GM12878 (cell line): ENCODE results near the gene SGMS1. TPM values are rescaled to one million over a fixed set of nuclear protein-coding genes. Genes with fewer than 3 reads are reported as not detected.

ENCODE experiments used
- ATAC-seq: fragments of 200-7000 bp; cut with Tn5 transposase; 3 replicates; pipeline ENCODE4 v1.9.1; 2020; ENCODE audit warnings: mild to moderate bottlenecking, moderate library complexity
- BruUV-seq: library from RNA; stranded (reverse); fragments of 400-500 nt; replicated peaks from 2 replicates; lab custom pipeline; 2021; lab: Mats Ljungman, UMichigan
- CTCF ChIA-PET: fragments of 300-600 bp; sonication (Branson Sonifier 250); formaldehyde crosslinking; extraction: SDS; loops from one replicate; lab custom pipeline; 2021; ENCODE audit warnings: inconsistent platforms; lab: Yijun Ruan, JAX
- POLR2A ChIA-PET: fragments of 350-600 bp; formaldehyde crosslinking; extraction: SDS; loops from one replicate; lab custom pipeline; 2021; ENCODE audit warnings: inconsistent platforms; lab: Charles Lee
- RAD21 ChIA-PET: fragments of 300-600 bp; sonication (Branson Sonifier 250); formaldehyde crosslinking; loops from one replicate; lab custom pipeline; 2023; ENCODE audit warnings: antibody characterized with exemption; ENCODE audit not compliant: unreplicated experiment; lab: Charles Lee
- SMC1A ChIA-PET: fragments of 300-600 bp; sonication (Branson Sonifier 250); formaldehyde crosslinking; loops from one replicate; lab custom pipeline; 2023; ENCODE audit not compliant: unreplicated experiment, uncharacterized antibody; lab: Charles Lee
- DNase-seq: peaks from one replicate; pipeline ENCODE4 v3.0.0-alpha.2; 2011; ENCODE audit warnings: low read depth, low spot score
- FAIRE-seq: peaks from 3 replicates; lab custom pipeline; 2011; peaks lifted over from hg19 to GRCh38; lab: Jason Lieb, UNC
- H2AFZ ChIP-seq: 2 replicates; pipeline ENCODE4 v1.6.0; 2011; ENCODE audit warnings: low read depth, low read length, control low read depth; ENCODE audit not compliant: control insufficient read depth
- H3K27ac ChIP-seq: 2 replicates; pipeline ENCODE4 v1.5.1; 2011; ENCODE audit warnings: control low read depth; ENCODE audit not compliant: control insufficient read depth, insufficient read depth
- H3K27me3 ChIP-seq, 2 experiments: replicated peaks in 1 of 2; 2 replicates each; pipeline versions ENCODE4 v1.6.0 to v1.6.1; 2011; ENCODE audit warnings: low read length in 1 of 2; ENCODE audit not compliant: control insufficient read depth in 2 of 2, insufficient read depth in 2 of 2
- H3K36me3 ChIP-seq, 2 experiments: 2 replicates each; pipeline ENCODE4 v1.5.1; 2011; ENCODE audit warnings: low read length in 1 of 2; ENCODE audit not compliant: control insufficient read depth in 2 of 2, insufficient read depth in 2 of 2
- H3K4me1 ChIP-seq: 2 replicates; pipeline ENCODE4 v1.6.1; 2011; ENCODE audit warnings: mild to moderate bottlenecking, low read length, moderate library complexity, mixed read lengths; ENCODE audit not compliant: control insufficient read depth, insufficient read depth
- H3K4me2 ChIP-seq: 2 replicates; pipeline ENCODE4 v1.6.0; 2011; ENCODE audit warnings: control low read depth; ENCODE audit not compliant: control insufficient read depth, insufficient read depth
- H3K4me3 ChIP-seq: fragments of 200-600 bp; sonication (generic); 2 replicates; pipeline ENCODE4 v1.5.1; 2016
- H3K79me2 ChIP-seq: 2 replicates; pipeline ENCODE4 v1.6.0; 2011; ENCODE audit warnings: low read length; ENCODE audit not compliant: control insufficient read depth, insufficient read depth
- H3K9ac ChIP-seq: 2 replicates; pipeline ENCODE4 v1.8.0; 2011; ENCODE audit warnings: low read length, control low read depth, mixed read lengths; ENCODE audit not compliant: control insufficient read depth, insufficient read depth
- H3K9me3 ChIP-seq: replicated peaks from 3 replicates; pipeline ENCODE4 v1.5.1; 2011; ENCODE audit warnings: mild to moderate bottlenecking, low read length; ENCODE audit not compliant: control insufficient read depth, insufficient read depth
- H4K20me1 ChIP-seq: 2 replicates; pipeline ENCODE4 v1.6.0; 2011; ENCODE audit not compliant: control insufficient read depth, insufficient read depth
- ATF2 ChIP-seq: IDR thresholded peaks from 2 replicates; pipeline ENCODE4 v1.6.1; 2012; ENCODE audit warnings: low read length, inconsistent platforms
- EP300 ChIP-seq, 2 experiments: fragments of 150-350 bp in 1 of 2; IDR thresholded peaks; 2 replicates each; pipeline ENCODE4 v1.6.1; 2011 to 2012; ENCODE audit warnings: low read depth in 2 of 2, low read length in 2 of 2, borderline replicate concordance in 1 of 2, improper control_type of control experiment in 1 of 2, inconsistent platforms in 1 of 2; ENCODE audit not compliant: control insufficient read depth in 1 of 2
- HDAC2 ChIP-seq: fragments of 200-600 bp; sonication (generic); IDR thresholded peaks from 2 replicates; pipeline ENCODE4 v1.6.1; 2017
- NFXL1 ChIP-seq: fragments of 450-650 bp; IDR thresholded peaks from 2 replicates; pipeline ENCODE4 v1.6.1; 2017; ENCODE audit warnings: antibody characterized with exemption, mild to moderate bottlenecking, borderline replicate concordance
- RAD21 ChIP-seq: IDR thresholded peaks from 2 replicates; pipeline ENCODE4 v1.6.1; 2011; ENCODE audit warnings: mild to moderate bottlenecking, low read depth, low read length, moderate library complexity; ENCODE audit not compliant: insufficient read depth
- RUNX3 ChIP-seq: IDR thresholded peaks from 2 replicates; pipeline ENCODE4 v1.6.1; 2012; ENCODE audit warnings: low read length, inconsistent platforms
- SUZ12 ChIP-seq: fragments of 200-600 bp; sonication (generic); IDR thresholded peaks from one replicate; pipeline ENCODE4 v1.6.1; 2018; ENCODE audit warnings: antibody characterized with exemption, mild to moderate bottlenecking; ENCODE audit not compliant: unreplicated experiment
- TBL1XR1 ChIP-seq: IDR thresholded peaks from 2 replicates; pipeline ENCODE4 v1.6.1; 2012; ENCODE audit warnings: low read depth, low read length, improper control_type of control experiment
- TCF3 ChIP-seq: IDR thresholded peaks from 2 replicates; pipeline ENCODE4 v1.6.1; 2012; ENCODE audit warnings: low read depth, mild to moderate bottlenecking, low read length, borderline replicate concordance; ENCODE audit not compliant: insufficient read depth
- YY1 ChIP-seq: IDR thresholded peaks from 2 replicates; pipeline ENCODE4 v1.6.1; 2011; ENCODE audit warnings: low read depth, mild to moderate bottlenecking, low read length
- ZZZ3 ChIP-seq: IDR thresholded peaks from 2 replicates; pipeline ENCODE4 v1.6.1; 2011; ENCODE audit warnings: low read depth; ENCODE audit not compliant: control insufficient read depth, insufficient read length
- WGBS: methylation state at CpG from one replicate; pipeline ENCODE4 v1.1.6; 2016; ENCODE audit warnings: low lambda C conversion rate; ENCODE audit not compliant: insufficient replicate concordance, insufficient coverage; ENCODE audit errors: missing lambda C conversion rate; 5-methylcytosine and 5-hydroxymethylcytosine counted together
- in situ Hi-C: fragments of 300-500 bp; cut with MboI; formaldehyde crosslinking; loops from 9 replicates; pipeline ENCODE4 v1.14.3; 2018; ENCODE audit warnings: mixed read lengths
- intact Hi-C: fragments of 100-400 bp; cut with micrococcal nuclease; formaldehyde crosslinking; loops from one replicate; pipeline ENCODE4 v1.14.2; 2022; ENCODE audit not compliant: unreplicated experiment
- polyA plus RNA-seq, 11 experiments: library from polyadenylated mRNA; depleted of rRNA in 4 of 11; unstranded in 6 of 11; stranded (reverse) in 5 of 11; fragments of >200 nt; fragmentation: Nextera tagmentation in 4 of 11; fragmentation: Illumina TruSeq in 1 of 11; extraction: Ambion mirVana in 4 of 11; extraction: Trizol in 1 of 11; gene quantifications; 1 replicate in 1 of 11; 2 replicates in 10 of 11; pipeline versions ENCODE4 v1.2.1 to v1.2.3, GENCODE V29; 2011 to 2016; ENCODE audit warnings: inconsistent platforms in 2 of 11, missing spikeins in 2 of 11, low read depth in 1 of 11
- total RNA-seq, 4 experiments: library from RNA; depleted of rRNA in 3 of 4; stranded (reverse); fragments of >200 nt in 3 of 4; fragmentation: Illumina TruSeq in 1 of 4; extraction: Trizol in 1 of 4; gene quantifications; 2 replicates each; pipeline versions ENCODE4 v1.2.1 to v1.2.3, GENCODE V29; 2013 to 2021
- TF ChIP-seq, protein P1 (sequence below): fragments of 450-650 bp; IDR thresholded peaks from 2 replicates; pipeline ENCODE4 v1.6.1; 2017; ENCODE audit warnings: low read depth, mild to moderate bottlenecking, moderate library complexity

Gene SGMS1
- total and polyA plus RNA-seq, 10 of the 15 experiments (the other 5 are each of a cell fraction or from before 2014, with no cell fraction given): 1.4 to 14.5 (median 4.9) TPM

- H3K9me3 ChIP-seq: peaks cover 3% of the 10 kb centered on the region; the same call in 2 of the 3 replicates
- ChIA-PET CTCF (interaction anchor here (0.7 to 1.4 kb wide), 5 partner anchors 14 to 83 kb away, joined by 3 to 5 read pairs (median 3); no protein-coding TSS in a partner anchor), POLR2A (interaction anchor here (0.6 to 1.2 kb wide), 3 partner anchors 28 to 124 kb away, joined by 3 to 4 read pairs (median 3); no protein-coding TSS in a partner anchor), RAD21 (interaction anchor here (0.6 to 2.1 kb wide), 8 partner anchors 12 to 112 kb away, joined by 3 to 13 read pairs (median 3); no protein-coding TSS in a partner anchor), SMC1A (interaction anchor here (0.8 to 2.6 kb wide), 10 partner anchors 11 to 125 kb away, joined by 3 to 13 read pairs (median 5); no protein-coding TSS in a partner anchor)
- DNase-seq: no peak
- 32% methylated on average over 2 of the region's 2 CpGs for WGBS
- H3K27ac ChIP-seq: peak overlapping the region; percentile 86
- H2AFZ ChIP-seq: peak overlapping the region; percentile 4; the same call in 1 of the 2 replicates
- no peaks in the 10 kb centered on the region for H3K36me3 ChIP-seq
- peaks cover 42% of the 10 kb centered on the region for H3K79me2 ChIP-seq
- peak overlapping the region; percentile 48; the same call in 1 of the 2 replicates for H3K4me3 ChIP-seq
- H3K4me1 ChIP-seq: peaks cover 51% of the 10 kb centered on the region
- peak overlapping the region; percentile 65 for H3K9ac ChIP-seq
- peak overlapping the region; percentile 76 for H3K4me2 ChIP-seq
- no peaks in the 10 kb centered on the region for H3K27me3 ChIP-seq
- in situ Hi-C loops: no loop called here
- TF ChIP-seq RUNX3 (no peak), RAD21 (no peak), HDAC2 (no peak)
- H4K20me1 ChIP-seq: no peaks in the 10 kb centered on the region
- no TSS peak for BruUV-seq
- peak; percentile 6; the same call in 1 of the 3 replicates for ATAC-seq
- intact Hi-C loops: loop anchor here (2.0 kb wide), 1 partner anchor 33 kb away; no protein-coding TSS in a partner anchor
- no peak for FAIRE-seq
Observed at GRCh38 chr10:50541317-50541716, 82.4 kb downstream of the SGMS1 start.

- Histone ChIP-seq H3K9me3 (no peaks in the 10 kb centered on the region; the same call in 2 of the 3 replicates), H3K4me3 (peak overlapping the region; percentile 42; the same call in 1 of the 2 replicates), H3K79me2 (peaks cover 42% of the 10 kb centered on the region), H2AFZ (peak overlapping the region; percentile 9; the same call in 1 of the 2 replicates), H3K4me1 (peaks cover 51% of the 10 kb centered on the region), H3K27ac (peak overlapping the region; percentile 86), H3K27me3 (no peaks in the 10 kb centered on the region), H3K36me3 (no peaks in the 10 kb centered on the region), H3K4me2 (peak overlapping the region; percentile 76), H4K20me1 (no peaks in the 10 kb centered on the region), H3K9ac (peak overlapping the region; percentile 65)
- CTCF ChIA-PET: interaction anchor here (0.8 to 1.4 kb wide), 3 partner anchors 15 to 84 kb away, joined by 3 to 5 read pairs (median 3); no protein-coding TSS in a partner anchor
- RAD21 ChIA-PET: interaction anchor here (1.1 to 2.1 kb wide), 5 partner anchors 28 to 85 kb away, joined by 3 to 13 read pairs (median 4); no protein-coding TSS in a partner anchor
- SMC1A ChIA-PET: interaction anchor here (0.8 to 2.6 kb wide), 9 partner anchors 12 to 96 kb away, joined by 3 to 13 read pairs (median 5); no protein-coding TSS in a partner anchor
- no peak for DNase-seq
- no peak for FAIRE-seq
- 0% methylated on average over 1 of the region's 1 CpG for WGBS
- POLR2A ChIA-PET: interaction anchor here (1.2 kb wide), 1 partner anchor 28 kb away, joined by 4 read pairs; no protein-coding TSS in a partner anchor
- BruUV-seq: TSS peak; percentile 82
- intact Hi-C loops: loop anchor here (2.0 kb wide), 1 partner anchor 32 kb away; no protein-coding TSS in a partner anchor
- peak; percentile 3 for ATAC-seq
- in situ Hi-C loops: no loop called here
- TF ChIP-seq, protein P1, sequence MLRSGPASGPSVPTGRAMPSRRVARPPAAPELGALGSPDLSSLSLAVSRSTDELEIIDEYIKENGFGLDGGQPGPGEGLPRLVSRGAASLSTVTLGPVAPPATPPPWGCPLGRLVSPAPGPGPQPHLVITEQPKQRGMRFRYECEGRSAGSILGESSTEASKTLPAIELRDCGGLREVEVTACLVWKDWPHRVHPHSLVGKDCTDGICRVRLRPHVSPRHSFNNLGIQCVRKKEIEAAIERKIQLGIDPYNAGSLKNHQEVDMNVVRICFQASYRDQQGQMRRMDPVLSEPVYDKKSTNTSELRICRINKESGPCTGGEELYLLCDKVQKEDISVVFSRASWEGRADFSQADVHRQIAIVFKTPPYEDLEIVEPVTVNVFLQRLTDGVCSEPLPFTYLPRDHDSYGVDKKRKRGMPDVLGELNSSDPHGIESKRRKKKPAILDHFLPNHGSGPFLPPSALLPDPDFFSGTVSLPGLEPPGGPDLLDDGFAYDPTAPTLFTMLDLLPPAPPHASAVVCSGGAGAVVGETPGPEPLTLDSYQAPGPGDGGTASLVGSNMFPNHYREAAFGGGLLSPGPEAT: 0 out of 2 replicates have a peak, but pooled peaks have one; percentile 11
- TF ChIP-seq TBL1XR1 (0 out of 2 replicates have a peak, but pooled peaks have one; percentile 3), HDAC2 (no peak), YY1 (0 out of 2 replicates have a peak, but pooled peaks have one; percentile 2), EP300 (IDR thresholded peaks at IDR 0.05; ENCODE audit: borderline replicate concordance in 1 of 2, control insufficient read depth in 1 of 2, low read depth in 2 of 2, low read length in 2 of 2) (peak in 1 of 2 experiments; percentile 3; a peak in 2 of 4 replicates), ZZZ3 (no peak), TCF3 (no peak), SUZ12 (no peak), ATF2 (no peak), NFXL1 (no peak)
Observed at GRCh38 chr10:50540826-50541122, 83.0 kb downstream of the SGMS1 start.
